ENCODE data around the gene PRKAG3. TPM values are rescaled to one million over a fixed set of nuclear protein-coding genes. Genes with fewer than 3 reads are reported as not detected.

PRKAG3 gene
- total and polyA plus RNA-seq, 7 experiments from 2014 or later: not detected

DNA sequence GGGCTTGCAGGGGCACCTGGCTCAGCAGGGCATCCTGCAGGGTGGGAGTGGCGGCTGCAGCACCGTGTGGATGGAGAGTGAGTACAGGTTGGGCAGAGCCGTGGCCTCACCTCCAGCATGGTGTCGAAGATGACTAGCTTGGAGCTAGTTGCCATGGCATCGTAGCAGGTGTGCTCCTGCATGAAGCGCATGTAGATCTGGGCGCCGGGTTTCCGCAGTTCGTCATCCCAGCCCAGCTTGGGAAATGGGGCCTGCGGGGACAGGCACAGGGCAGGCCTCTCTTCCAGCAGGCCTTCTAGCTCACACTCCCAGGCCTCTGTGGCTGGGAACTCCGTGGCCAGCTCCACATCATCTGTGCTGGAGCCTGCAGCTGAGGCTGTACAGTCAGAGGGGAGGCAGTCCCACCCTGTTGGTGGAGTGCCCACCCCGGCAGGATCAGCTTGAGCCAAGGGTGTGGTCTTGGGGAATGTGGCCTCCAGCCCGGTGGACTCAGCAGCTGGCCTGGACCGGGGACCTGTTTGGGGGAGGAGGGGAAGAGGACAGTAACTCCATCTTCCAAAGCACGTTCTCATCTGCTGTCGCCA lies 1.6 kb downstream of the PRKAG3 start:
- Histone ChIP-seq H3K27ac (ENCODE audit: low read depth, low read length) (no peak overlapping the region), H3K36me3 (ENCODE audit: control insufficient read depth in 2 of 3, insufficient read depth in 3 of 3, low read length in 3 of 3) (no peaks in the 10 kb centered on the region), H3K4me1 (ENCODE audit: control insufficient read depth in 2 of 2, insufficient read depth in 2 of 2, low read length in 2 of 2) (no peaks in the 10 kb centered on the region), H3K27me3 (ENCODE audit: control insufficient read depth in 2 of 2, insufficient read depth in 2 of 2, low read length in 2 of 2) (no peaks in the 10 kb centered on the region), H3K9me3 (ENCODE audit: control insufficient read depth in 2 of 3, low read length in 3 of 3) (no peaks in the 10 kb centered on the region), H3K4me3 (ENCODE audit: low read length) (no peak overlapping the region)
- ChIA-PET CTCF (no interaction called here), POLR2A (interaction anchor here (0.5 kb wide), 1 partner anchor 18 kb away, joined by 7 read pairs; no protein-coding TSS in a partner anchor)
- DNase-seq (no peak), ATAC-seq (no peak)
- Mint-ChIP-seq H3K4me1 (peaks cover 0 to 3% (median 0%) of the 10 kb centered on the region in 7 donors), H3K27me3 (peaks cover 18 to 37% (median 28%) of the 10 kb centered on the region in 5 donors), H3K36me3 (no peaks in the 10 kb centered on the region), H3K27ac (no peak overlapping the region), H3K9me3 (no peaks in the 10 kb centered on the region), H3K4me3 (no peak overlapping the region)
- intact Hi-C loops (cut with micrococcal nuclease): no loop called here

DNA sequence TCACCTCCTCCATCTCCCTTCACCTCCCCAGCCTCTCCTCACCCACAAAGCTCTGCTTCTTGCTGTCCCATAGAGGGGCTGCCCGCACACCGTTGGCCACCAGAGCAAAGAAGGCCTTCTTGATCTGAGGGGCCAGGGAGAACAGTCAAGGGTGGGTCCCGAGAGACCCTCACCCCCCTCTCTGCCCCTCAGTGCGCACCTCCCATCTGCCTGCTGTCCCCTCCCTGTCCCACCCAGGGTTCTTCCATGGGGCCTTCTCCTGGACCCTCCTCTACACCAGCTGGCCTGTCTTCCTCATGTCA lies 3.2 kb downstream of the PRKAG3 start:
- ATAC-seq (no peak), DNase-seq (no peak)
- Histone ChIP-seq H3K4me3 (ENCODE audit: low read length) (no peak overlapping the region), H3K36me3 (ENCODE audit: control insufficient read depth in 2 of 3, insufficient read depth in 3 of 3, low read length in 3 of 3) (no peaks in the 10 kb centered on the region), H3K9me3 (ENCODE audit: control insufficient read depth in 2 of 3, low read length in 3 of 3) (no peaks in the 10 kb centered on the region), H3K27me3 (ENCODE audit: control insufficient read depth in 2 of 2, insufficient read depth in 2 of 2, low read length in 2 of 2) (no peaks in the 10 kb centered on the region), H3K27ac (ENCODE audit: low read depth, low read length) (no peak overlapping the region), H3K4me1 (ENCODE audit: control insufficient read depth in 2 of 2, insufficient read depth in 2 of 2, low read length in 2 of 2) (no peaks in the 10 kb centered on the region)
- CTCF ChIA-PET: no interaction called here
- Mint-ChIP-seq H3K4me3 (no peak overlapping the region), H3K9me3 (no peaks in the 10 kb centered on the region), H3K27me3 (peaks cover 14 to 30% (median 26%) of the 10 kb centered on the region in 5 donors), H3K36me3 (no peaks in the 10 kb centered on the region), H3K4me1 (peaks cover 0 to 2% (median 0%) of the 10 kb centered on the region in 7 donors), H3K27ac (no peak overlapping the region)
- POLR2A ChIA-PET: no interaction called here
- intact Hi-C loops (cut with micrococcal nuclease): no loop called here

- Mint-ChIP-seq H3K9me3 (no peaks in the 10 kb centered on the region), H3K4me3 (no peak overlapping the region), H3K27me3 (peaks cover 11 to 33% (median 23%) of the 10 kb centered on the region in 5 donors), H3K36me3 (no peaks in the 10 kb centered on the region), H3K4me1 (peaks cover 0 to 2% (median 0%) of the 10 kb centered on the region in 7 donors), H3K27ac (no peak overlapping the region)
- no peak for ATAC-seq
- no peak for DNase-seq
- Histone ChIP-seq H3K9me3 (ENCODE audit: control insufficient read depth in 2 of 3, low read length in 3 of 3) (no peaks in the 10 kb centered on the region), H3K4me3 (ENCODE audit: low read length) (no peak overlapping the region), H3K27me3 (ENCODE audit: control insufficient read depth in 2 of 2, insufficient read depth in 2 of 2, low read length in 2 of 2) (no peaks in the 10 kb centered on the region), H3K27ac (ENCODE audit: low read depth, low read length) (no peak overlapping the region), H3K4me1 (ENCODE audit: control insufficient read depth in 2 of 2, insufficient read depth in 2 of 2, low read length in 2 of 2) (no peaks in the 10 kb centered on the region), H3K36me3 (ENCODE audit: control insufficient read depth in 2 of 3, insufficient read depth in 3 of 3, low read length in 3 of 3) (no peaks in the 10 kb centered on the region)
- CTCF ChIA-PET: no interaction called here
- POLR2A ChIA-PET: no interaction called here
- intact Hi-C loops (cut with micrococcal nuclease): no loop called here
Measured at GRCh38 chr2:218827701-218828476, 3.7 kb downstream of the PRKAG3 start.

DNA sequence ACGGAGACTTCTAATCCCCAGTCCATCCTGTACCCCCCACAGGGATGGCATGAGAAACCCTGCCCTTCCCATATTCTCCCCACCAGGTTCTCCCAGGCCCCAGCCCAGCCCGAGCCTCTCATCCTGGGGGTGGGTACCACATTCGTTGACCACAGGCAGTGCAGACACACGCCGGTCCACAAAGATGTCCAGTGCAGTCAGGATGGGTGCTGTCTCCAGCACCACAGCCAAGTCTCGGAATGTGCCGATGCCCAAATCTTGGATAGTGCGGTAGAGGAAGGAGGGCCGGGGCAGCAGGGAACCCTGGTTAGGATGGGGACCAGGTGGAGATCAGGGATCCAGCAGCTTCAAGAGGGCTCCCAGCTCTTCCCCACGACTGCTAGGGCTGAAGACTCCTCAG lies 4.8 kb downstream of the PRKAG3 start:
- intact Hi-C loops (cut with micrococcal nuclease): no loop called here
- ChIA-PET POLR2A (no interaction called here), CTCF (no interaction called here)
- H3K27me3 ChIP-seq (ENCODE audit: control insufficient read depth in 2 of 2, insufficient read depth in 2 of 2, low read length in 2 of 2): no peaks in the 10 kb centered on the region
- H3K9me3 ChIP-seq (ENCODE audit: control insufficient read depth in 2 of 3, low read length in 3 of 3): no peaks in the 10 kb centered on the region
- no peak overlapping the region for H3K4me3 Mint-ChIP-seq
- H3K9me3 Mint-ChIP-seq: no peaks in the 10 kb centered on the region
- H3K27me3 Mint-ChIP-seq: peaks cover 4 to 23% (median 14%) of the 10 kb centered on the region in 5 donors
- H3K27ac ChIP-seq (ENCODE audit: low read depth, low read length): no peak overlapping the region
- no peaks in the 10 kb centered on the region for H3K36me3 Mint-ChIP-seq
- H3K4me1 ChIP-seq (ENCODE audit: control insufficient read depth in 2 of 2, insufficient read depth in 2 of 2, low read length in 2 of 2): no peaks in the 10 kb centered on the region
- ATAC-seq: no peak
- H3K4me1 Mint-ChIP-seq: peaks cover 0 to 2% (median 0%) of the 10 kb centered on the region in 7 donors
- H3K4me3 ChIP-seq (ENCODE audit: low read length): no peak overlapping the region
- DNase-seq: no peak
- no peak overlapping the region for H3K27ac Mint-ChIP-seq
- no peaks in the 10 kb centered on the region for H3K36me3 ChIP-seq (ENCODE audit: control insufficient read depth in 2 of 3, insufficient read depth in 3 of 3, low read length in 3 of 3)

GRCh38 chr2:218824004-218824403 lies 7.6 kb downstream of the PRKAG3 start:
- Histone ChIP-seq H3K27me3 (ENCODE audit: control insufficient read depth in 2 of 2, insufficient read depth in 2 of 2, low read length in 2 of 2) (no peaks in the 10 kb centered on the region), H3K36me3 (ENCODE audit: control insufficient read depth in 2 of 3, insufficient read depth in 3 of 3, low read length in 3 of 3) (no peaks in the 10 kb centered on the region), H3K4me3 (ENCODE audit: low read length) (no peak overlapping the region), H3K27ac (ENCODE audit: low read depth, low read length) (no peak overlapping the region), H3K9me3 (ENCODE audit: control insufficient read depth in 2 of 3, low read length in 3 of 3) (no peaks in the 10 kb centered on the region), H3K4me1 (ENCODE audit: control insufficient read depth in 2 of 2, insufficient read depth in 2 of 2, low read length in 2 of 2) (no peaks in the 10 kb centered on the region)
- H3K4me3 Mint-ChIP-seq: no peak overlapping the region
- DNase-seq (no peak), ATAC-seq (no peak)
- peaks cover 0 to 17% (median 7%) of the 10 kb centered on the region in 5 donors for H3K27me3 Mint-ChIP-seq
- no peaks in the 10 kb centered on the region for H3K9me3 Mint-ChIP-seq
- peaks cover 0 to 2% (median 0%) of the 10 kb centered on the region in 7 donors for H3K4me1 Mint-ChIP-seq
- CTCF ChIA-PET: no interaction called here
- H3K27ac Mint-ChIP-seq: no peak overlapping the region
- POLR2A ChIA-PET: no interaction called here
- intact Hi-C loops (cut with micrococcal nuclease): no loop called here
- no peaks in the 10 kb centered on the region for H3K36me3 Mint-ChIP-seq

DNA sequence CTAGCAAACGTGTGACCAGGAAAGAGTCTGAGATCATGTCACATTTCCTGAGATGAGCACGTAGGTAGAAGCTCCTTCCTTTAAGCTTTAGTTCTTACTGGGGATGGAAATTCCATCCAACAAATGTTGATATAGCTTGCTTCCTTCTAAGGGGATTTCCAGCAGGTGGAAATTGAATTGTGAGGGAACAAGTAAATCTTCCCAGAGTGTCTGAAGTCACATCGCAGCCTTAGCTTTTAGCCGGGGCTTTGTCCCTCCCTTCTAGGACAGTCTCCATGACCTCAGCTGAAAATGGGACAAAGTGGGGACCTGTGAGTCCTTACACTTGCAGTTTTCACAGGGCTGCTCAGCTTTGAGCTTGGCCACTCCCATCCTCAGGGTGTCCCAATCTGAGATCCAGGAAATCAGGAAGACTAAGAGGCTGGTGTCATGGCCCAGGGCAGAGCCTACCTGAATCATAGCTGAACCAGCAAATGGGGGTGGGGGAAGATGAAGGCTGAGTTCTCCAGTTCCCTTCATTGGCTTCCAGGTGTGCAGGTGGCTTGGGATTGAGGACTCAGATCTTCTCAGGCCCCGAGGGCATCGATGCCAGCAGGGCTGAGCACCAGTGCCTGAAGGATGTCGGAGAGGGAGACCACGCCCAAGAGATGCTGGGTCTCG lies 8.3 kb downstream of the PRKAG3 start:
- no peak overlapping the region for H3K27ac ChIP-seq (ENCODE audit: low read depth, low read length)
- no peaks in the 10 kb centered on the region for H3K36me3 Mint-ChIP-seq
- H3K27me3 Mint-ChIP-seq: peaks cover 0 to 17% (median 7%) of the 10 kb centered on the region in 5 donors
- peaks cover 0 to 2% (median 0%) of the 10 kb centered on the region in 7 donors for H3K4me1 Mint-ChIP-seq
- H3K9me3 ChIP-seq (ENCODE audit: control insufficient read depth in 2 of 3, low read length in 3 of 3): no peaks in the 10 kb centered on the region
- CTCF ChIA-PET: no interaction called here
- H3K4me3 Mint-ChIP-seq: no peak overlapping the region
- H3K36me3 ChIP-seq (ENCODE audit: control insufficient read depth in 2 of 3, insufficient read depth in 3 of 3, low read length in 3 of 3): no peaks in the 10 kb centered on the region
- ATAC-seq (no peak), DNase-seq (no peak)
- H3K9me3 Mint-ChIP-seq: no peaks in the 10 kb centered on the region
- no peak overlapping the region for H3K4me3 ChIP-seq (ENCODE audit: low read length)
- H3K27me3 ChIP-seq (ENCODE audit: control insufficient read depth in 2 of 2, insufficient read depth in 2 of 2, low read length in 2 of 2): no peaks in the 10 kb centered on the region
- H3K4me1 ChIP-seq (ENCODE audit: control insufficient read depth in 2 of 2, insufficient read depth in 2 of 2, low read length in 2 of 2): no peaks in the 10 kb centered on the region
- intact Hi-C loops (cut with micrococcal nuclease): no loop called here
- no peak overlapping the region for H3K27ac Mint-ChIP-seq
- POLR2A ChIA-PET: no interaction called here

Measured in naive thymus-derived CD4-positive, alpha-beta T cell (primary cell).